ENCODE results near the gene PLD4.

GRCh38 chr14:104936361-104937155, 11.9 kb downstream of the PLD4 start:
- TF ChIP-seq POLR2A (IDR thresholded peaks at IDR 0.05) (no peak), CTCF (IDR thresholded peaks at IDR 0.05) (no peak)
